CD4-positive, alpha-beta T cell treated with Interleukin-6 for 4 hours (primary cell): ENCODE measurements around the gene CEACAM19.
"Not testable (repeated sequence)": the region's sequence is repeated elsewhere in the genome, so short reads cannot be mapped to it uniquely, and the experiment has no call there.

ENCODE experiments used
- DNase-seq: peaks from one replicate; pipeline ENCODE4 v3.0.0-alpha.2; 2020; ENCODE audit warnings: mixed read lengths

The CEACAM19 gene

GRCh38 chr19:44671400-44671799 lies at the start of gene CEACAM19:
TSS of gene CEACAM19 (plus strand) at chr19:44671482. CDS start at chr19:44671932, 450 bp downstream.
- DNase-seq, result no peak

GRCh38 chr19:44623080-44623479 lies 48.2 kb upstream of the CEACAM19 start:
- DNase-seq, result no peak

- no peak for DNase-seq
Measured at GRCh38 chr19:44623626-44624025, 47.7 kb upstream of the CEACAM19 start.

GRCh38 chr19:44624840-44625354 lies 46.4 kb upstream of the CEACAM19 start:
- no peak for DNase-seq

- not testable (repeated sequence) for DNase-seq
Measured at GRCh38 chr19:44625637-44626036, 45.6 kb upstream of the CEACAM19 start.

- DNase-seq, result no peak
Measured at GRCh38 chr19:44626048-44626624, 45.1 kb upstream of the CEACAM19 start.

GRCh38 chr19:44627631-44628030 lies 43.7 kb upstream of the CEACAM19 start:
- no peak for DNase-seq

GRCh38 chr19:44628793-44629192 lies 42.5 kb upstream of the CEACAM19 start:
- no peak for DNase-seq

- DNase-seq, result not testable (repeated sequence)
Measured at GRCh38 chr19:44631611-44632010, 39.7 kb upstream of the CEACAM19 start.

- DNase-seq, result not testable (repeated sequence)
Measured at GRCh38 chr19:44634058-44634457, 37.2 kb upstream of the CEACAM19 start.

GRCh38 chr19:44634785-44635184 lies 36.5 kb upstream of the CEACAM19 start:
- DNase-seq, result no peak

- no peak for DNase-seq
Measured at GRCh38 chr19:44635581-44636438, 35.5 kb upstream of the CEACAM19 start.

- DNase-seq, result no peak
Measured at GRCh38 chr19:44636439-44637389, 34.6 kb upstream of the CEACAM19 start.

GRCh38 chr19:44637390-44637764 lies 33.9 kb upstream of the CEACAM19 start:
- no peak for DNase-seq

- DNase-seq, result no peak
Measured at GRCh38 chr19:44640518-44640917, 30.8 kb upstream of the CEACAM19 start.

GRCh38 chr19:44641501-44642265 lies 29.6 kb upstream of the CEACAM19 start:
- no peak for DNase-seq

- no peak for DNase-seq
Measured at GRCh38 chr19:44642377-44642776, 28.9 kb upstream of the CEACAM19 start.

GRCh38 chr19:44643605-44644401 lies 27.5 kb upstream of the CEACAM19 start, which contains the start of gene PVR:
TSS of gene PVR (plus strand) at chr19:44643910. CDS start at chr19:44644097, 187 bp downstream.
- peak; percentile 38 for DNase-seq

GRCh38 chr19:44644402-44645016 lies 26.8 kb upstream of the CEACAM19 start:
- no peak for DNase-seq

GRCh38 chr19:44645407-44646048 lies 25.8 kb upstream of the CEACAM19 start:
- DNase-seq, result no peak
